ENCODE measurements around the gene RMND5B. TPM values are rescaled to one million over a fixed set of nuclear protein-coding genes. Genes with fewer than 3 reads are reported as not detected.

Gene RMND5B
- total RNA-seq, 1 donor from 2014 or later, result 42.9 TPM

DNA sequence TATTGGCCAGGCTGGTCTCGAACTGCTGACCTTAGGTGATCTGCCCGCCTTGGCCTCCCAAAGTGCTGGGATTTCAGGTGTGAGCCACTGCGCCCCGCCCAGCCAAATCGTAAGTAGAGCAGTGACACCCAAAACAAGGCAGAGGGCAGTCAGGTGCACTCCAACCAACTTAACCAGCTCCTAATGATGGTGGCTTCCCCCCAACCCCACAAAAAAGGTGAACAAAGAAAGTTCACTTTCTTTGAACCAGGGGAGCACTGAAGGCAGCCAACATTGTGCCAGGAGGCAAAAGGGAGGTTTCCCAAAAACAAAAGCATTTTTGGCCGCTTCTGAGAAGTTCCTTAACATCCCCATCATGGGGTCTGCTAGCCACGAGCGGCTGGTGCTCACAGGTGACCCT is 46.8 kb downstream of the RMND5B start:
- no peak for FAIRE-seq

DNA sequence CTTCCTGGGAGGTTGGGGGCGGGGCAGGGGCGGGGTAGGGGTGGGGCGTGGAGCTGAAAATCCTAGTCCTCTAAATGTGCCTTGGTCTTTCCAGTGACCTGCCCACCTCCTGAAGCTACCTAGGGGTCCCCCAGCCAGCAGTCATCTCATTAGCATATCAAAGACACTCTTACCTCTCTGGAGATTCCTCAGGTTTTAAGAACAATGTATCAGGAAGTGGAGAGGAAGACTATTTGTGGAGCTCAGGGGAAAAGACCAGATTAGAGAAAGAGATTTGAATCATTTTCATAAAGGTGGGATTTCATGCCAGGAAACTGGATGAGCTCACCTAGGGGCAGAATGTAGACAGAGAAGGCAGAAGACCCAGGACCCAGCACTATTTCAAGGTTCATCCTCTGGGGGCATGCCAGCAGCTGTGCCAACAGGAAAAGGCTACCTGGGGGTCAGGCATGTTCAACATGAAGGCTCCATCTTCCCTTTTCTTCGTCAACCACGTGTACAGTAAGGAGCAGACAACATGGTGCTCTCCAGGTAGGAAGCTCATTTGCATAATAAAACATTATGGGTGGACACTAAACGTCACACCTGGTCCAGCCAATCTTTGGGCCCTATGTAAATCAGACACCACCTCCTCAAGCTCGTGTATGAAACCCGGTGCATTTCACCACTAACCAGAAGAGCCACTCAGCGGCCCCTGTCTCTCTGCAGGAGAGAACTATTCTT is 49.5 kb downstream of the RMND5B start:
- Histone ChIP-seq H3K4me3 (ENCODE audit: low read depth, low read length) (no peak overlapping the region), H3K36me3 (ENCODE audit: control insufficient read depth, insufficient read depth, low read length) (no peaks in the 10 kb centered on the region), H3K27me3 (ENCODE audit: control insufficient read depth, insufficient read depth, low read length) (no peaks in the 10 kb centered on the region)
- FAIRE-seq, result no peak
- TF ChIP-seq, protein P1, sequence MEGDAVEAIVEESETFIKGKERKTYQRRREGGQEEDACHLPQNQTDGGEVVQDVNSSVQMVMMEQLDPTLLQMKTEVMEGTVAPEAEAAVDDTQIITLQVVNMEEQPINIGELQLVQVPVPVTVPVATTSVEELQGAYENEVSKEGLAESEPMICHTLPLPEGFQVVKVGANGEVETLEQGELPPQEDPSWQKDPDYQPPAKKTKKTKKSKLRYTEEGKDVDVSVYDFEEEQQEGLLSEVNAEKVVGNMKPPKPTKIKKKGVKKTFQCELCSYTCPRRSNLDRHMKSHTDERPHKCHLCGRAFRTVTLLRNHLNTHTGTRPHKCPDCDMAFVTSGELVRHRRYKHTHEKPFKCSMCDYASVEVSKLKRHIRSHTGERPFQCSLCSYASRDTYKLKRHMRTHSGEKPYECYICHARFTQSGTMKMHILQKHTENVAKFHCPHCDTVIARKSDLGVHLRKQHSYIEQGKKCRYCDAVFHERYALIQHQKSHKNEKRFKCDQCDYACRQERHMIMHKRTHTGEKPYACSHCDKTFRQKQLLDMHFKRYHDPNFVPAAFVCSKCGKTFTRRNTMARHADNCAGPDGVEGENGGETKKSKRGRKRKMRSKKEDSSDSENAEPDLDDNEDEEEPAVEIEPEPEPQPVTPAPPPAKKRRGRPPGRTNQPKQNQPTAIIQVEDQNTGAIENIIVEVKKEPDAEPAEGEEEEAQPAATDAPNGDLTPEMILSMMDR (IDR thresholded peaks at IDR 0.05; ENCODE audit: insufficient read depth, low read length, severe bottlenecking), result no peak
- DNase-seq (ENCODE audit: low read depth), result no peak

More for the DNA sequence above, 46.8 kb downstream of the RMND5B start:
- Histone ChIP-seq H3K27me3 (ENCODE audit: control insufficient read depth, insufficient read depth, low read length) (no peaks in the 10 kb centered on the region), H3K36me3 (ENCODE audit: control insufficient read depth, insufficient read depth, low read length) (no peaks in the 10 kb centered on the region), H3K4me3 (ENCODE audit: low read depth, low read length) (no peak overlapping the region)
- TF ChIP-seq, protein P1 (IDR thresholded peaks at IDR 0.05; ENCODE audit: insufficient read depth, low read length, severe bottlenecking), result no peak
- no peak for DNase-seq (ENCODE audit: low read depth)

DNA sequence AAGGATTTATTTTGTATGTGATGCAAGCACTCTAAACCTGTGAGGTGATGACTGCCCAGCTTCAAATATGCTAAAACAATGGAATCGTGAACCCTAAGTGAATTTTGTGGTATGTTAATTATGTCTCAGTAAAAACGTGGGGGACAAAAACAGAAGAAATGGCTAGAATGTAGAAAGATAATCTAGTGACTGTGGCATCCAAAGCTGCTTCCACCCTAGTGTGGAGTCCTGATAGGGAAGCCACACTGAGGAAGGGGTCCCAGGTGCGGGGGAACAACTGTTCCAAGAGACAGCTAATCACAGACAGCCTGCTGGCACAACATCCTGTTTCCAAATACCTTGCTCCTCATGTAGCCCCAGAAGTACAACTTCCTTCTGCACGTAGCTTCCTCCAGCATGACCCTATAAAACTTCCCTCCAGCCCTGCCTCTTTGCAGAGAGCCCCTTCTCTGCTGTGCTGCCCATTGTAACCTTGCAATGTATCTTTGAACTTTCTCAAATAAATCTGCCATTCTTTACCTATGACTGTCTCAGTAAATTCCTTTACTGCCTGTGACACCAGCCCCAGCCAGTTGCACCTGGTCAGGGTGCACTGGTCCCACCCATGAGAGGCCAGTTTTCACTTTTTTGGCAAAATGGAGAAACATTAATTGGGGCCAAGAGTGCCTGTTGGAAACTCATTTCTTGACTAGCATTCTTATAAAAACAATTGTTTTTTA is 51.5 kb downstream of the RMND5B start:
- TF ChIP-seq, protein P1 (IDR thresholded peaks at IDR 0.05; ENCODE audit: insufficient read depth, low read length, severe bottlenecking), result no peak
- no peak for FAIRE-seq

DNA sequence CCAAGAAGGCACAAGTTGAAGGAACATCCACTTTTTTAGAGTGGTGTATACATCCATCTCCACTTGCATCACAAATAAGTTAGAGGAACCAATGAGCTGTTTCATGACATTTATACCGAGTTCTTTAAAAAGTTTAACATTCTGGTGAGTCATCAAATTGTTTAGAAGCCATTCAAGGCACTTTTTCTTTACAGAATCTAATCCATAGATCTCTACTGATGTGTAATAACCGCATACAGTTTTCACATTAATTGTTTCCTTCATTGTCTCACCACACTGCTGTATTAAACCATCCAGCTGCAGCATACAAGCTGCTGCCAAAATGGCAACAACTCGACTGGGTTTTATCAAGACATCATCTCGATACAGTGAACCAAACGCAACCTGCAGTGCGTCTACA is 55.6 kb downstream of the RMND5B start:
- DNase-seq (ENCODE audit: low read depth), result no peak
- Histone ChIP-seq H3K36me3 (ENCODE audit: control insufficient read depth, insufficient read depth, low read length) (no peaks in the 10 kb centered on the region), H3K27me3 (ENCODE audit: control insufficient read depth, insufficient read depth, low read length) (no peaks in the 10 kb centered on the region), H3K4me3 (ENCODE audit: low read depth, low read length) (no peak overlapping the region)
- FAIRE-seq, result no peak
- TF ChIP-seq, protein P1 (IDR thresholded peaks at IDR 0.05; ENCODE audit: insufficient read depth, low read length, severe bottlenecking), result no peak

More for the DNA sequence above, 51.5 kb downstream of the RMND5B start:
- H3K36me3 ChIP-seq (ENCODE audit: control insufficient read depth, insufficient read depth, low read length), result no peaks in the 10 kb centered on the region
- no peaks in the 10 kb centered on the region for H3K27me3 ChIP-seq (ENCODE audit: control insufficient read depth, insufficient read depth, low read length)
- H3K4me3 ChIP-seq (ENCODE audit: low read depth, low read length), result no peak overlapping the region
- no peak for DNase-seq (ENCODE audit: low read depth)

DNA sequence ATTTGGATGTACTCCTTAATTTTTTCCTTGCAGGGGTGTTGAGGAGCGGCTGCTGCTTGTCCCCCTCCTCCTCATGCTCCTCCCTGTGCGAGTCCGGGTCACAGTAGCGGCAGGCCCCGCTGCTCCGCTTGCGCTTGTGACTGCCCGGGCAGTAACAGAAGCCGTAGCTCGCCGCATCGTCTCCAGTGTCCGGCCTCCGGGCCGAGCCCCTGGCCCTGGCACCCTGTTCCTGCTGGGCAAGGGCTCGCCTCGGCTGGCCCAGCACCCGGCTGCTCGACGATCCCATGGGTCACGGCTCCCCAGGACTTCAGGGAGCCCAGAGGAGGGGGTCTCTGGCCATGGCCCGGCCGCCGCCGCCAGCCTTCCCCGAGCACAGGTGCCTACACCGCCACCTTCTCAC is 56.2 kb downstream of the RMND5B start, which contains the start of gene GMCL2:
GMCL2 (minus strand) TSS at position 358 of the 400 bp plus-strand sequence; CDS start at position 286, 72 bp downstream.
- no peak for DNase-seq (ENCODE audit: low read depth)
- FAIRE-seq, result no peak
- Histone ChIP-seq H3K4me3 (ENCODE audit: low read depth, low read length) (no peak within 1 kb of the TSS), H3K36me3 (ENCODE audit: control insufficient read depth, insufficient read depth, low read length) (no peaks in the 10 kb centered on the region), H3K27me3 (ENCODE audit: control insufficient read depth, insufficient read depth, low read length) (no peaks in the 10 kb centered on the region)
- TF ChIP-seq, protein P1 (IDR thresholded peaks at IDR 0.05; ENCODE audit: insufficient read depth, low read length, severe bottlenecking), result no peak
